ENCODE results near the gene ZKSCAN1.

The ZKSCAN1 gene

DNA sequence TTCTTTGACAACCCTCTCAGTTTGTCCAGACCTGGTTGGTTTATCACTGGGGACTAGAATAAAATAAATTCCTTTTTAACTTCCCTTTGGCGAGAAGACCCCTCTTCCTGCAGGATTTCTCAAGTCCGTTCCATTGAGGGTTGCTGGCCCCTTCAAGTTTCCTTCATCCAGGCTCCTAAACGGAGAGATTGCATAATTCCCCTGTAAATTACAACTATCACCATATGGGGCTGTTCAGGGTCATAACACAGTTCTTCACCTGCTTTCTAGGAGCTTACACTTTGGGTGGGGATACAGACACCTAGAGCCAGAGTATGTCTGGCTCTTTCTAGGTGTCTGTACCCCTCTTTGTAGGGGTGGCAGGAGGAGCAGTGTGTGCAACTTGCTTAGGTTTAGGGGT, 70.1 kb downstream of the ZKSCAN1 start:
- no peak overlapping the region for H3K4me3 ChIP-seq (replicated peaks in 1 of 2; ENCODE audit: low read depth in 2 of 2, low read length in 2 of 2)
- TF ChIP-seq, protein P1, sequence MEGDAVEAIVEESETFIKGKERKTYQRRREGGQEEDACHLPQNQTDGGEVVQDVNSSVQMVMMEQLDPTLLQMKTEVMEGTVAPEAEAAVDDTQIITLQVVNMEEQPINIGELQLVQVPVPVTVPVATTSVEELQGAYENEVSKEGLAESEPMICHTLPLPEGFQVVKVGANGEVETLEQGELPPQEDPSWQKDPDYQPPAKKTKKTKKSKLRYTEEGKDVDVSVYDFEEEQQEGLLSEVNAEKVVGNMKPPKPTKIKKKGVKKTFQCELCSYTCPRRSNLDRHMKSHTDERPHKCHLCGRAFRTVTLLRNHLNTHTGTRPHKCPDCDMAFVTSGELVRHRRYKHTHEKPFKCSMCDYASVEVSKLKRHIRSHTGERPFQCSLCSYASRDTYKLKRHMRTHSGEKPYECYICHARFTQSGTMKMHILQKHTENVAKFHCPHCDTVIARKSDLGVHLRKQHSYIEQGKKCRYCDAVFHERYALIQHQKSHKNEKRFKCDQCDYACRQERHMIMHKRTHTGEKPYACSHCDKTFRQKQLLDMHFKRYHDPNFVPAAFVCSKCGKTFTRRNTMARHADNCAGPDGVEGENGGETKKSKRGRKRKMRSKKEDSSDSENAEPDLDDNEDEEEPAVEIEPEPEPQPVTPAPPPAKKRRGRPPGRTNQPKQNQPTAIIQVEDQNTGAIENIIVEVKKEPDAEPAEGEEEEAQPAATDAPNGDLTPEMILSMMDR (IDR thresholded peaks at IDR 0.05; ENCODE audit: low read depth, low read length): no peak
- no peak for DNase-seq (ENCODE audit: low read depth in 2 of 2)

DNA sequence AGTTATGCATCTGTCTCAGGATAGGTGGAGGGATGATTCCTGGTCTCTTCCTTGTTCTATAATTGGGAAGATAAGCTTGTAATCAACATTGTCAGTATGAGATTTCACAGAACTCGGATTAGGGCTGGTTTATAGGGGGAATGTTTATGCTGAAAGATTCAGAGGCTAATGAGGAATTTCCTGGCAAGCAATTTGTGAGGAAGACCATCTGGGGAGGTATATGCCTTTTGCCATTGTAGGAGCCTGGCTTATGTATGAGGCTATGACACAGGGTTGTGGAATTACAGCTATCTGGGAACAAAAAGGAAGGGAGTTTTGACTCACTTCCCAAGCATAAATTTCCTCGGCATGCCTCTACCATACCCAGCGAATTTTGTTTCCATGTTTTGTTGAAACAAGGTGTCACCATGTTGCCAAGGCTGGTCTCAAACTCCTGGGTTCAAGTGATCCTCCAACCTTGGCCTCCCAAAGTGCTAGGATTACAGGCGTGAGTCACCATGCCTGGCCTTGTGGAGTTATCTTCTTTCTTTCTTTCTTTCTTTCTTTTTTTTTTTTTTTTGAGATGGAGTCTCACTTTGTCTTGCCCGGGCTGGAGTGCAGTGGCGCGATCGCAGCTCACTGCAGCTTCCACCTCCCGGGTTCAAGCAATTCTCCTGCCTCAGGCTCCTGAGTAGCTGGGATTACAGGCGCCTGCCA, 71.8 kb downstream of the ZKSCAN1 start:
- no peak overlapping the region for H3K4me3 ChIP-seq (replicated peaks in 1 of 2; ENCODE audit: low read depth in 2 of 2, low read length in 2 of 2)
- peak; percentile 97 to 98 for DNase-seq (ENCODE audit: low read depth in 2 of 2)
- TF ChIP-seq, protein P1 (IDR thresholded peaks at IDR 0.05; ENCODE audit: low read depth, low read length): no peak

DNA sequence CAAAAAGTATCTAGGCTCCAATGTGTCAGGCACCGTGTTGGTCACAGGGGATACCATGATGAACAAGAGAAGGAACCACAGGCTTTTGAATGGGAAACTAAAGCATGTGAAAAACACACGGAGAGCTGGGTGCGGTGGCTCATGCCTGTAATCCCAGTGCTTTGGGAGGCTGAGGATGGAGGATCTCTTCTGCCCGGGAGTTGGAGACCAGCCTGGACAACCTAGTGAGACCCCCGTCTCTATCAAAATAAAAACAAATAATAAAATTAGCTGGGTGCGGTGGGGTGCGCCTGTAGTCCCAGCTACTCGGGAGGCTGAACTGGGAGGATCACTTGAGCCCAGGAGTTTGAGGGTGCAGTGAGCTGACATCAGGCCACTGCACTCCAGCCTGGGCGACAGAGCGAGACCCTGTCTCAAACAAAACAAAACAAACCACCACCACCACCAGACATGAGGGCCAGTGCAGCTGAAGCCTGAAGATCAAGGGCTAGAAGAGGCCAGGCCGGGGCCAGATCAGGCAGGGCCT, 72.8 kb downstream of the ZKSCAN1 start:
- peak overlapping the region; percentile 32 to 86 for H3K4me3 ChIP-seq (replicated peaks in 1 of 2; ENCODE audit: low read depth in 2 of 2, low read length in 2 of 2)
- no peak for DNase-seq (ENCODE audit: low read depth in 2 of 2)
- TF ChIP-seq, protein P1 (IDR thresholded peaks at IDR 0.05; ENCODE audit: low read depth, low read length): no peak

DNA sequence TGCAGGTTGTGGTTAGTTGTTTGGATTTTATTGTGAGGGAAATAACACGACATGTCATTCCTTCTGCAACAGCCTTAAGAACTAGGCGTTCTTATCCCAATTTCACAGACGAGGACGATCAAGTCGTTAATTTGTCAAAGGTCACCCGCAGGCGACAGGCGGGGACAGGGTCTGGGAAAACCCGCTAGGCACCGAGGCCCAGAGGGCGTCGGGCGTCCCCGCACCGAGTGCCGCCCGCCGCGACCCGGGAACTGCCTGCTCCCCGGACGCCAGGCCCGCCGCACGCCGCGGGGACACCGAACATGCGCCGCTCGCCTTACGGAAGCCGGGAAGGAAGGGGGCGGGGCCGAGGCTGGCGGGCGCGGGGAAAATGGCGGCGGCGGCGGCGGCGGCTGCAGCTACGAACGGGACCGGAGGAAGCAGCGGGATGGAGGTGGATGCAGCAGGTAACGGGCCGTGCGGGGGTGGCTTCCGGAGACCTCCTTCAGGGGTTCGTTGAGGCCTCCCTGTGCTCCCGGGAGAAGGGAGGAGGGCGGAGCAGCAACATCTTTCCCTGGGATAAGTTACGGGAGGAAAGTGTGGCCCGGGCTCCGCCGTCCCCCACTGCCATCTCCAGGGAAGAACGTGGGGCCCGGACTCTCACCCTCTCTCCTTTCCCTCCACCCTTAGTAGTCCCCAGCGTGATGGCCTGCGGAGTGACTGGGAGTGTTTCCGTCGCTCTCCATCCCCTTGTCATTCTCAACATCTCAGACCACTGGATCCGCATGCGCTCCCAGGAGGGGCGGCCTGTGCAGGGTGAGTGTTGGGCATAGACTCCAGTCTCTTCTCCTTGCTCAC, 73.4 kb downstream of the ZKSCAN1 start, which contains the start of gene COPS6:
Gene COPS6 (plus strand): TSS at position 349 of the 837 bp plus-strand sequence. CDS start 22 bp downstream, at position 371.
- TF ChIP-seq, protein P1 (IDR thresholded peaks at IDR 0.05; ENCODE audit: low read depth, low read length): no peak
- peak; percentile 80 to 82 for DNase-seq (ENCODE audit: low read depth in 2 of 2)
- H3K4me3 ChIP-seq (replicated peaks in 1 of 2; ENCODE audit: low read depth in 2 of 2, low read length in 2 of 2): peak within 1 kb of the TSS; percentile 86 to 87

DNA sequence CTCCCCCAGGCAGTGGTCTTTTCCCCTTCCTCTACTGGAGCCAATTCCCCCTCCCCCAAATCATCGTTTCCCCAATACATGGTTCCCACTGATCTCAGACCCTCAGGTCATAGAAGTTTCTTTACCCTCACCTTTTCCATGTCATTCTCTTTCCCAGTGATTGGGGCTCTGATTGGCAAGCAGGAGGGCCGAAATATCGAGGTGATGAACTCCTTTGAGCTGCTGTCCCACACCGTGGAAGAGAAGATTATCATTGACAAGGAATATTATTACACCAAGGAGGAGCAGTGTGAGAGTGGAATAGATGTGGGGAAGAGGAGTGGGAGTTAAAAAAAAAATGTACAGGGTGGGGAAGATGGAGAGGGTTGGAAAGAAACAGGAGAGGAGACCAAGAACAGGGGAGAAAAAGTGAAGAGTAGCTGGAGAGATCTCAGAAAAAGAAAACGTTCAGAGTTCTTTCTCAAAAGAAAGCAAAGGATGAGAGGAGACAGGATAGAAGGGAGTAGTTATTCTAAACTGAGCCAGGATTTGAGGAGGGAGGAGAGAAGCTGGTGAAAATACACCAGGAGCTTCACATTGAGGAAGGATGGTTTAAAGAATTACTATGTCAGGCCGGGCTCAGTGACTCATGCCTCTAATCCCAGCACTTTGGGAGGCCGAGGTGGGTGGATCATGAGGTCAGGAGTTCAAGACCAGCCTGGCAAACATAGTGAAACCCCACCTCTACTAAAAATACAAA, 74.2 kb downstream of the ZKSCAN1 start:
- peak in 1 of 2 donors; percentile 38 for DNase-seq (ENCODE audit: low read depth in 2 of 2)
- TF ChIP-seq, protein P1 (IDR thresholded peaks at IDR 0.05; ENCODE audit: low read depth, low read length): no peak
- peak overlapping the region; percentile 86 to 87 for H3K4me3 ChIP-seq (replicated peaks in 1 of 2; ENCODE audit: low read depth in 2 of 2, low read length in 2 of 2)
